GM21360 (cell line): ENCODE data around the gene SLC17A9.
"Not testable (repeated sequence)": the region's sequence is repeated elsewhere in the genome, so short reads cannot be mapped to it uniquely, and the experiment has no call there.

Source experiments
- ATAC-seq: cut with Tn5 transposase; IDR thresholded peaks from one replicate; pipeline ENCODE4 v1.9.1; 2021; ENCODE audit warnings: mild to moderate bottlenecking, moderate library complexity; ENCODE audit not compliant: unreplicated experiment

SLC17A9 gene

GRCh38 chr20:62920039-62920645 lies 32.4 kb upstream of the SLC17A9 start:
- no peak for ATAC-seq

- no peak for ATAC-seq
Measured at GRCh38 chr20:62921119-62921687, 31.3 kb upstream of the SLC17A9 start.

DNA sequence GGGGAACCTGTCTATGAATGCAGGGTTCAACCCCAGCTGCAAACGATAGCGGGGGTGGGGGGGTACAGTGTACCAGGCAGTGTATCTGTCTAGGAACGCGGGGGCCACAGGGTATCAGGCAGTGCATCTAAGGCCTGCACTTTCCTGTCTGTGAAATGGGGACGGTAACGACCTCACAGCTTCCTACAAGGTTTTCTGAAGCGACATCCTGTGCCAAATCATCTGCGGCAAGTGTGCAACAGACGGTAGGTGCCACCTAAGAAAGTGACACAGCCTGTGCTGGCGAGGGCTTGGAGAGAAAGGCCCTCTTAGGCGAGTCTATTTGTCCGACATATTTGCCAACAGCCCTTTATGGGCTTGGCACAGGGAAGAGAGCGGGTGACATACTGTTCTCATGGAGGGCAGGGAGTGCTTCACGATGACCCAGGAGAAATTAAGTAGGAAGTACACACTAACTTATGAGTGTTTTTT lies 30.0 kb upstream of the SLC17A9 start:
- ATAC-seq, result no peak

DNA sequence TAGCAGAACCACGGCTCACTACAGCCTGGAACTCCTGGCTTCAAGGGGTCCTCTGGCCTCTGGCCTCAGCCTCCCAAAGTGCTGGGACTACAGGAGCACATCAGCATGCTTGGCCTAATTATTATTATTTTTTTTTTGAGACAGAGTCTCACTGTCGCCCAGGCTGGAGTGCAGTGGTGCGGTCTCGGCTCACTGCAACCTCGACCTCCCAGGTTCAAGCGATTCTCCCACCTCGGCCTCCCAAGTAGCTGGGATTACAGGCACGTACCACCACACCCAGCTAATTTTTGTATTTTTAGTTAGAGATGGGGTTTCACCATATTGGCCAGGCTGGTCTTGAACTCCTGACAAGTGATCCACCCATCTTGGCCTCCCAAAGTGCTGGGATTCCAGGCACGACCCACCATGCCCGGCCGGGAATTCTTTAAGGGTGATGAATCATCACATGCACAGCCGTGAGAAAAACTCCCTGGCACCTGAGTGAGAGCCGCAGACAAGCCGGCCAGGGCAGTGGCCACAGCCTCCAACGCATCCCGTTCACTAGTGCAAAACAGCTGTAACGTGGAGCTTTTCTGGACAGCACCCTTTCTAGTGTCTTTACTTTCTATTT lies 29.3 kb upstream of the SLC17A9 start:
- ATAC-seq, result not testable (repeated sequence)

- ATAC-seq, result no peak
Measured at GRCh38 chr20:62923669-62924441, 28.7 kb upstream of the SLC17A9 start.

DNA sequence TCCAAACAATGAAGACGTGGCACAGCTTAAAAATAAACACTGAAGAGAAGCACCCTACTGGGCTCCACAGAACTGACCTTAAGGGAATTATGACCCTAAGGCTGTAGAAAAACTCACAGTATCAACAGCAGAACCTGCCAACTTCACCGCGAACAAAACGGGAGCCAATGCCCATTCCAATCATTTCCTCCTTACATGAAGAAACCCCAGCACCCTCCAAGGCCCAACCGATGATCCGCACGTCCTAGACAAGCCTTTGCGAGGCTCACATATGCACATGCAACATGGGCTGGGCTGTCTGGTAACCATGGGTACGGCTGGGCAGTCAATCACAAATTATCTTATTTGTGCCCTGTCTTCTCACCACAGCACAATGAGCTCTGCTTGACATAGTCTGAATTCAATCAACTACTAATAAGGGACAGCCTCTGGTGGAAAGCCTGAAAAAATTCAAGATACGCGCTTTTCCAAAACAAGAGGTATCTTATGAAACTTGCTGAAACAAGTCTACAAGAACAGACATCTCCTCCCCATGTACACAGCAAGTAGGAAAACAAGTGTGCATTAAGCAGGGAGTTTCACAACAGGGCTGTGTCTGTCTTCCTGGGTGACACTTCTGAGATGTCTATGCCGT lies 27.9 kb upstream of the SLC17A9 start:
- no peak for ATAC-seq

- ATAC-seq, result no peak
Measured at GRCh38 chr20:62925076-62925419, 27.5 kb upstream of the SLC17A9 start.

GRCh38 chr20:62925420-62926228 lies 26.9 kb upstream of the SLC17A9 start:
- ATAC-seq, result peak; percentile 5

GRCh38 chr20:62926229-62927127 lies 26.0 kb upstream of the SLC17A9 start, which contains the start of gene DIDO1:
Gene DIDO1 (minus strand): TSS chr20:62926505.
- peak; percentile 69 for ATAC-seq

- ATAC-seq, result no peak
Measured at GRCh38 chr20:62927128-62927705, 25.3 kb upstream of the SLC17A9 start.

DNA sequence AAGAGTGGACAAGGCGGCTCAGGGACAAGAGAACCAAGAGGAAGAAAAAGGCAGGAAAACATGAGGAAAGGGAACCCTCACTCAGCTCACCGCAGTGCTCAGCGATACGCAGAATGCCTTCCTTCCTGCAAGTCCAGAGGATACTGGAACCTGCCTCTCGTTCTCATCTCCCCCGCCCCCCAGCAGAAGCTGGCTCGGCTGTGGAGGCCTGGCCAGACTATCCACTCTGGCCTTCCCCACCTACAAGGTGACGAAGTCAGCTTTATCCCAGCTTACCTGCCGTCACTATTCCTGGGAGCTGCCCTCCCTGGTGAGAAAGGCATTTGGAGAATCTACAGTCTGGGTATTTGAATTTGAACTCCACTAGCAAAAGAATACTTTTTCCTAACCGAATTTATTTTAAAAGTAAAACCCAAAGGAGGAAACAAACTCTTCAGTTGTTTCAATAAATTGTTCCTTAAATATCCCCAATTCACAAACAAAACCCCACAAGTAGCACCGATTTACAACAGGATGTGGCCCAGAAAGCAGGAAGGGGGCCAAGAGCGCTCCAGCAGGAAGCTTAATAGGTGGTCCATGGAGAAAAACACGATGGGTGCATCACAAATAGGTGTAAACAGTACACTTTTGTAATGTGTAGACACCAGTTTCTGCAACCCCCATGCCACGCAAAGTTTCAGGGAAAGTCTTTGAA lies 24.1 kb upstream of the SLC17A9 start:
- no peak for ATAC-seq

GRCh38 chr20:62929051-62929538 lies 23.4 kb upstream of the SLC17A9 start:
- no peak for ATAC-seq

GRCh38 chr20:62931464-62931863 lies 21.0 kb upstream of the SLC17A9 start:
- ATAC-seq, result no peak

DNA sequence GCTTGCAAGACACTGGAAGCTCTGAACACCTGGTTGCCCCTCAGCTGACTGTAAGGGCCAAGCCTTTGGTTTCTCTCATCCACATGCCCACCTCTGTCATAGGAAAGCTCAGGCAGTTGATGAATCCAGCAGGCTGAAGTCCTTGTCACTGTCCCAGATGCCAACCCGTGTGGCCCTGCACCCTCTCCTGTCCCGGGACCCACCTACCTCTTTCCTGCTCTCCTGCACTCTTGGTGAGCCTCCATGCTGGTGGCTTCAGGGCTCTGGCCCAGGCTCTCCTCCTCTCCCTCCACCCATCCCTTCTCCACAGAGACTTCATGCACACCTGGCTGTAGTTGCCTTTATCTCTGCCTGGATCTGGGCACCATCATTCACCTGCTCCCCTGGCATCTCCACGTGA lies 18.5 kb upstream of the SLC17A9 start:
- ATAC-seq, result no peak

DNA sequence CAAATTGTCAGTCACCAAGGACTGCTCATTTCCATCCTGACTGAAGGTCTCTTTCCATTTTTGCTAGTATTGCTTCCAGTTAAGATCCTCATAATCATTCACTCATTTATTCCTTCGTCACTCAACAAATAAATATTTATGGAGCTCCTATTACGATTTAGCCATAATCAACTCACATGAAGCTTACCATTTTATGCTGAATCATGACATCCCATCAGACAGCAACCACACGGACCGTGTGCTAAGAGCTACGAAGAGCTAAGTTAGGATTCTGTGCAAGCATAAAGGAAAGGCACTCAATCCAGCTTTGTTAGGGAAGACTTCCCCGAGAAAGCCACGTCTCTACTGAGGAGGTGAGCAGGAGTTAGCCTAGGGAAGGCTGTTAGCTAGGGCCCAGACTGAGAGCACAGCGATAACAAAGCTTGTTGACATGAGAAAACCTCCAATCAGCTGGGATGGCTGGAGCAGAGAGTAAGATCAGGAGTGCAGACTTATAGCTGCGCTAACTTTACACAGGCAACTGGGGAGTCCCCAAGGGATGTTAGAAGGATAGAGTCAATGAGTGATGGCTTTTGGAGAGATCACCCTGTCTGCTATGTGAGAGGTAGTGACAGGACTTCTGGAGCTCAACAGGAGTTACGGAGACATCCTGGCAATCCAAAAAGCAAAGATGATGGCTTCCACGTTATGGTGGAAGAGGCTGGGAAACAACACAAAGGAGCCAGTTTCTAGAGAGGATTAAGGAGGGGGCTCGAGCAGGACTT lies 17.1 kb upstream of the SLC17A9 start:
- no peak for ATAC-seq

DNA sequence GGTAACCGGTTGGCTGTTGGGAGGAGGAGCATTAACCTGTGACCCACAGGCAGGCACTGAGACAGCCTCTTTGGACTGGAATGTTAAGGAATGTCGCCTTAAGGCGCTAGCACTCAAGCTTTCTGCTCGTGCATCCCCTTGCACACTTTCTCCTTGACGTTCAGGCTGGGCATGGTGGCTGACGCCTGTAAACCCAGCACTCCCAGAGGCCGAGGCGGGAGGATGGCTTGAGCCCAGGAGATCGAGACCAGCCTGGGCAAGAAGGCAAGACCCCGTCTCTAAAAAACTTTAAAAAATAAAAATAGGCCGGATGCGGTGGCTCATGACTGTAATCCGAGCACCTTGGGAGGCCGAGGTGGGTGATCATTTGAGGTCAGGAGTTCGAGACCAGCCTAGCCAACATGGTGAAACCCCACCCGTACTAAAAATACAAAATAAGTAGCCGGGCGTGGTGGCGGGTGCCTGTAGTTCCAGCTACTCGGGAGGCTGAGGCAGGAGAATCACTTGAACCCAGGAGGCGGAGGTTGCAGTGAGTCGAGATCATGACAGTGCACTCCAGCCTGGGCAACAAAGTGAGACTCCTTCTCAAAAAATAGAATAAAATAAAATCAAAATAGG lies 16.4 kb upstream of the SLC17A9 start:
- ATAC-seq, result no peak
